IMR-90 (cell line): Measurements from ENCODE around the gene ROGDI. TPM values are rescaled to one million over a fixed set of nuclear protein-coding genes. Genes with fewer than 3 reads are reported as not detected.

Experiments used
- ATAC-seq: fragments of 200-7000 bp; cut with Tn5 transposase; 2 replicates; pipeline ENCODE4 v1.9.1; 2020; ENCODE audit warnings: low read depth, mild to moderate bottlenecking, moderate library complexity
- BruUV-seq: library from RNA; stranded (reverse); fragments of 400-500 nt; replicated peaks from 2 replicates; lab custom pipeline; 2021; lab: Mats Ljungman, UMichigan
- CTCF ChIA-PET: fragments of 300-600 bp; formaldehyde crosslinking; extraction: SDS; loops from one replicate; lab custom pipeline; 2021; ENCODE audit warnings: antibody characterized with exemption; lab: Yijun Ruan, JAX
- POLR2A ChIA-PET: fragments of 300-600 bp; sonication (Branson Sonifier 250); formaldehyde crosslinking; loops from one replicate; lab custom pipeline; 2022; ENCODE audit warnings: antibody characterized with exemption; ENCODE audit not compliant: unreplicated experiment; lab: Charles Lee
- DNase-seq: peaks from one replicate; pipeline ENCODE4 v3.0.0; 2013
- H2AFZ ChIP-seq: replicated peaks from 2 replicates; pipeline ENCODE3; 2013; ENCODE audit warnings: low read length, mild to moderate bottlenecking; ENCODE audit not compliant: poor library complexity
- H2AK5ac ChIP-seq: 2 replicates; pipeline ENCODE4 v1.6.1; 2013; ENCODE audit warnings: low read depth, low read length, inconsistent platforms
- H2AK9ac ChIP-seq: replicated peaks from 2 replicates; pipeline ENCODE3; 2013; ENCODE audit warnings: mild to moderate bottlenecking, low read depth, low read length, moderate library complexity; ENCODE audit not compliant: poor library complexity
- H2BK120ac ChIP-seq: 2 replicates; pipeline ENCODE4 v1.6.1; 2013; ENCODE audit warnings: low read depth, low read length, inconsistent platforms
- H2BK15ac ChIP-seq: 3 replicates; pipeline ENCODE4 v1.6.1; 2013; ENCODE audit warnings: low read depth, low read length, inconsistent platforms
- H2BK20ac ChIP-seq: 2 replicates; pipeline ENCODE4 v1.6.1; 2013; ENCODE audit warnings: low read depth, mild to moderate bottlenecking, inconsistent platforms, low read length, moderate library complexity
- H2BK5ac ChIP-seq: 2 replicates; pipeline ENCODE4 v1.6.1; 2013; ENCODE audit warnings: mild to moderate bottlenecking, low read depth, low read length, inconsistent platforms; ENCODE audit not compliant: poor library complexity, severe bottlenecking
- H3K14ac ChIP-seq: replicated peaks from 2 replicates; pipeline ENCODE4 v1.6.1; 2013; ENCODE audit warnings: low read depth, low read length, inconsistent platforms
- H3K18ac ChIP-seq: 2 replicates; pipeline ENCODE4 v1.6.1; 2013; ENCODE audit warnings: low read depth, low read length, control low read depth
- H3K23ac ChIP-seq: 2 replicates; pipeline ENCODE4 v1.6.1; 2013; ENCODE audit warnings: low read depth, low read length, inconsistent platforms
- H3K27ac ChIP-seq: 2 replicates; pipeline ENCODE4 v1.5.1; 2013; ENCODE audit warnings: mild to moderate bottlenecking, control low read depth, low read length; ENCODE audit not compliant: insufficient read depth
- H3K27me3 ChIP-seq: 2 replicates; pipeline ENCODE4 v1.6.1; 2013; ENCODE audit warnings: low read length; ENCODE audit not compliant: control insufficient read depth, insufficient read depth
- H3K36me3 ChIP-seq: 2 replicates; pipeline ENCODE4 v1.6.1; 2013; ENCODE audit warnings: low read length, mixed read lengths; ENCODE audit not compliant: control insufficient read depth, insufficient read depth
- H3K4ac ChIP-seq: 2 replicates; pipeline ENCODE4 v1.6.1; 2013; ENCODE audit warnings: low read depth, low read length, inconsistent platforms
- H3K4me1 ChIP-seq: 2 replicates; pipeline ENCODE4 v1.6.1; 2013; ENCODE audit warnings: low read length, mixed read lengths; ENCODE audit not compliant: control insufficient read depth, insufficient read depth
- H3K4me2 ChIP-seq: 2 replicates; pipeline ENCODE4 v1.6.1; 2013; ENCODE audit warnings: low read depth, mild to moderate bottlenecking, control low read depth, low read length, moderate library complexity
- H3K4me3 ChIP-seq: 2 replicates; pipeline ENCODE4 v1.5.1; 2013; ENCODE audit warnings: low read depth, mild to moderate bottlenecking, control low read depth, low read length, moderate library complexity; ENCODE audit not compliant: insufficient read depth
- H3K56ac ChIP-seq: 2 replicates; pipeline ENCODE4 v1.6.1; 2013; ENCODE audit warnings: low read length, inconsistent platforms; ENCODE audit not compliant: insufficient read depth; ENCODE audit errors: extremely low read depth
- H3K79me1 ChIP-seq, 2 experiments: 2 replicates each; pipeline ENCODE4 v1.6.1; 2013; ENCODE audit warnings: low read length in 2 of 2, inconsistent platforms in 1 of 2, low read depth in 1 of 2
- H3K9ac ChIP-seq: 2 replicates; pipeline ENCODE4 v1.6.1; 2013; ENCODE audit warnings: low read depth, low read length, control low read depth
- H3K9me1 ChIP-seq: 2 replicates; pipeline ENCODE4 v1.6.1; 2013; ENCODE audit warnings: low read length, inconsistent platforms; ENCODE audit not compliant: insufficient read depth
- H3K9me3 ChIP-seq: 2 replicates; pipeline ENCODE4 v1.6.1; 2013; ENCODE audit warnings: low read length; ENCODE audit not compliant: control insufficient read depth, insufficient read depth
- H4K20me1 ChIP-seq: 2 replicates; pipeline ENCODE4 v1.6.1; 2013; ENCODE audit warnings: low read length, inconsistent platforms; ENCODE audit not compliant: insufficient read depth
- H4K5ac ChIP-seq: 2 replicates; pipeline ENCODE4 v1.6.1; 2013; ENCODE audit warnings: mild to moderate bottlenecking, low read depth, low read length, control low read depth
- H4K8ac ChIP-seq, 2 experiments: 2 replicates each; pipeline ENCODE4 v1.6.1; 2013; ENCODE audit warnings: low read depth in 2 of 2, low read length in 2 of 2, control low read depth in 1 of 2, inconsistent platforms in 1 of 2
- H4K91ac ChIP-seq: 2 replicates; pipeline ENCODE4 v1.6.1; 2013; ENCODE audit warnings: low read depth, low read length, inconsistent platforms; ENCODE audit not compliant: insufficient read depth
- MXI1 ChIP-seq: IDR thresholded peaks from 2 replicates; pipeline ENCODE4 v1.6.1; 2012; ENCODE audit warnings: low read depth, mild to moderate bottlenecking, low read length, moderate library complexity, borderline replicate concordance
- RCOR1 ChIP-seq: IDR thresholded peaks from 2 replicates; pipeline ENCODE4 v1.6.1; 2012; ENCODE audit warnings: mild to moderate bottlenecking, low read length, improper control_type of control experiment; ENCODE audit not compliant: insufficient replicate concordance
- WGBS, 2 experiments: methylation state at CpG; one replicate each; pipeline versions ENCODE4 v1.1.5 to v1.1.7; 2013; ENCODE audit warnings: missing lambda C conversion rate in 2 of 2; ENCODE audit not compliant: insufficient read length in 1 of 2; ENCODE audit errors: extremely low coverage in 2 of 2; 5-methylcytosine and 5-hydroxymethylcytosine counted together
- dilution Hi-C: fragments of 300-500 bp; cut with HindIII; formaldehyde crosslinking; loops from one replicate; pipeline ENCODE4 v1.14.3; 2018; ENCODE audit warnings: low sequenced_read_pairs; ENCODE audit not compliant: unreplicated experiment
- in situ Hi-C: fragments of 300-500 bp; cut with MboI; formaldehyde crosslinking; loops from 3 replicates; pipeline ENCODE4 v1.14.3; 2019; ENCODE audit warnings: low sequenced_read_pairs, inconsistent platforms, mixed read lengths
- intact Hi-C: fragments of 100-400 bp; cut with micrococcal nuclease; formaldehyde crosslinking; loops from 2 replicates; pipeline ENCODE4 v1.10.0; 2022
- polyA plus RNA-seq, 3 experiments: library from polyadenylated mRNA; depleted of rRNA; stranded (reverse); fragments of >200 nt; gene quantifications; 2 replicates each; pipeline ENCODE4 v1.2.3, GENCODE V29; 2012; ENCODE audit warnings: low replicate concordance in 1 of 3
- total RNA-seq: library from RNA; depleted of rRNA; stranded (reverse); fragments of >200 nt; gene quantifications from 2 replicates; pipeline ENCODE4 v1.2.3, GENCODE V29; 2012

The ROGDI gene
- total and polyA plus RNA-seq, 2 of the 4 experiments (the other 2 are of a cell fraction): 13.6 to 27.1 TPM

DNA sequence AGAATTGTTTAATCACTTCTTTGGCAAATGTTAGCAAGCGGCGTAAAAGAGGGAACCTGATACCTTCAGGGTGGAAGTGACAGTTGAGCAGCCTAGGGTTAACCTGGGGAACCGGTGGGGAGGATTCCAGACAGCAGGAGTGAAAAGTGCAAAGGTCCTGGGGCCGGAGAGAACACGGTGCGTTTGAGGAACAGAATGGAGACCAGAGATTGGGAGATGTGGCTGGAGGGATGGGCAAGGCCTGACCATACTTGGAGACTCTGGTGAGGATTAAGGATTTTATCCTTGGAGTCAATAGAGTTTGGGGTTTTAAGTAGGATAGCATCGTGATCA, 33.2 kb downstream of the ROGDI start:
- H4K91ac ChIP-seq: no peak overlapping the region; the same call in 1 of the 2 replicates
- H3K18ac ChIP-seq: no peak overlapping the region
- H4K20me1 ChIP-seq: no peaks in the 10 kb centered on the region
- no peaks in the 10 kb centered on the region for H3K9me3 ChIP-seq
- H2AK9ac ChIP-seq: peak overlapping the region; percentile 75
- H3K4me1 ChIP-seq: peaks cover 7% of the 10 kb centered on the region
- POLR2A ChIA-PET: no interaction called here
- CTCF ChIA-PET: no interaction called here
- H3K23ac ChIP-seq: no peak overlapping the region
- H3K9ac ChIP-seq: no peak overlapping the region; the same call in 1 of the 2 replicates
- 0 out of 2 replicates have a peak overlapping the region, but pooled peaks have one; percentile 79 for H3K14ac ChIP-seq
- H3K27ac ChIP-seq: no peak overlapping the region
- H3K4ac ChIP-seq: peak overlapping the region; percentile 75
- no peak overlapping the region for H3K56ac ChIP-seq
- dilution Hi-C loops: no loop called here
- DNase-seq (no peak), ATAC-seq (no peak)
- no peaks in the 10 kb centered on the region for H3K27me3 ChIP-seq
- peak overlapping the region; percentile 87 for H4K5ac ChIP-seq
- H3K4me2 ChIP-seq: no peak overlapping the region
- no peak overlapping the region for H2BK5ac ChIP-seq
- H2BK15ac ChIP-seq: no peak overlapping the region
- no TSS peak for BruUV-seq
- 59% methylated on average over 5 of the region's 7 CpGs; no CpG with 5 or more reads in 1 of the 2 experiments for WGBS, 2 experiments
- no peak overlapping the region for H3K4me3 ChIP-seq
- peaks cover 6% of the 10 kb centered on the region for H3K9me1 ChIP-seq
- peaks cover 7% of the 10 kb centered on the region; the same call in 1 of the 2 replicates for H3K36me3 ChIP-seq
- peak overlapping the region; percentile 98 for H4K8ac ChIP-seq
- H2AFZ ChIP-seq: peak overlapping the region; percentile 94
- no peak overlapping the region for H2BK20ac ChIP-seq
- in situ Hi-C loops: loop anchor here (10.0 kb wide), 1 partner anchor 186 kb away; the partner anchor contains the start of gene SEC14L5
- peaks cover 14 to 25% of the 10 kb centered on the region in 2 experiments; a peak in 3 of 4 replicates for H3K79me1 ChIP-seq
- intact Hi-C loops: loop anchor here (2.0 to 5.0 kb wide), 3 partner anchors 33 to 188 kb away; partner anchors contain the start of gene ROGDI
- TF ChIP-seq MXI1 (no peak), RCOR1 (no peak)
- H2AK5ac ChIP-seq: peak overlapping the region; percentile 44; the same call in 1 of the 2 replicates
- no peak overlapping the region for H2BK120ac ChIP-seq
